ENCODE results near the gene N4BP2L1.
"Not testable (repeated sequence)": the region's sequence is repeated elsewhere in the genome, so short reads cannot be mapped to it uniquely, and the experiment has no call there.

N4BP2L1 gene

GRCh38 chr13:32391101-32391619, 36.8 kb downstream of the N4BP2L1 start:
- no peak for DNase-seq (ENCODE audit: extremely low read depth in 1 of 2, low read depth in 1 of 2)

- no peak for DNase-seq (ENCODE audit: extremely low read depth in 1 of 2, low read depth in 1 of 2)
Measured at GRCh38 chr13:32390484-32390883, 37.4 kb downstream of the N4BP2L1 start.

GRCh38 chr13:32390048-32390447, 37.9 kb downstream of the N4BP2L1 start:
- no peak for DNase-seq (ENCODE audit: extremely low read depth in 1 of 2, low read depth in 1 of 2)

GRCh38 chr13:32385410-32385809, 42.5 kb downstream of the N4BP2L1 start:
- DNase-seq (ENCODE audit: extremely low read depth in 1 of 2, low read depth in 1 of 2) = no peak

DNA sequence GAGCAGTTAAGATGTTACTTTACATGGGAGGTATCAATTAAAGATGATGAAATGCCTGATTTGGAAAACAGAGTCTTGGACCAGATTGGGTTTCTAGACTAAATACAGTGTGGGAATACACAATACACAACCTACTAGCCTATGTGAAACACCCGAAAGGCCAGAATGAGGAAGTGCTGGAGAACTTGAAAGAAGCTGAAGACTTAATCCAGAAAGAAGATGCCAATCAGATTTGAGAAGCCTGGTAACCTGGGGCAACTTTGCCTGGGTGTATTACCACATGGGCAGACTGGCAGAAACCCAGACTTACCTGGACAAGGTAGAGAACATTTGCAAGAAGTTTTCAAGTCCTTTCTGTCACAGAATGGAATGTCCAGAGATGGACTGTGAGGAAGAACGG, 43.2 kb downstream of the N4BP2L1 start:
- no peak for DNase-seq (ENCODE audit: extremely low read depth in 1 of 2, low read depth in 1 of 2)

DNA sequence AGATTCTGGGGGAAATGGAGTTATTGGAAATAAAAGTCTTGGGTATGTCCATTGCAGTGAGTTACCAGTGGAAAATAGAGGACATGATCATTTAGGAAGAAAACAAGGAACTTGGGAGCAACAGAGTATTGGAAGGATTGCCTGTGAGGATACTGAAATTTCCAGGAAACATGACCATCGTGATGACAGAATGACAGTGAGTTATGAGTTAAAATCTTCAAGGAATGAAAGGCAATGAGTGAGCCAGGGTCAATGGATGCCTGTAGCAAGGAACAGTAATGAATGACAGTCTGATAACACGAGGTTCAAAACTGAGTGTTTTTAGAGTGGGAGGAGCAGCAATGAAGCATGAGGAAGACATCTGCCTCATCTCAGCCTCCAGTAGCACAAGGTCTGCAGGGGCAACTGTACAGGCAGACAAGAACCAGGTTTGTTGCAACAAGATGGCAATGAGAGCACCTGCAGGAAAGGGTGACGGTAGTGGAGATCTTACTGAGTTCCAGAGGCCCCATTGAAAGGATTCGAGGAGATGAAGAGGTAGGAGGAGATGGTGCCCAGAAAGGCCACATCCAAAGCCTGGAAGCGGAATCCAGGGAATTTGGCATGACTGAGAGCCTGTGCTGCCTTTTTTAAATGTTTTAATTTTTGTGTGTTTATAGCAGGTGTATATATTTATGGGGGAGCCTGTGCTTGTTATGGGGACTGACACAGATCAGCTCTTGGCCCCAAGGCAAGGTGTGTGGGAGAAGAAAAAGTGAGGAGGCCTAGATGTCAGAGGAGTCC, 43.9 kb downstream of the N4BP2L1 start:
- no peak for DNase-seq (ENCODE audit: extremely low read depth in 1 of 2, low read depth in 1 of 2)

DNA sequence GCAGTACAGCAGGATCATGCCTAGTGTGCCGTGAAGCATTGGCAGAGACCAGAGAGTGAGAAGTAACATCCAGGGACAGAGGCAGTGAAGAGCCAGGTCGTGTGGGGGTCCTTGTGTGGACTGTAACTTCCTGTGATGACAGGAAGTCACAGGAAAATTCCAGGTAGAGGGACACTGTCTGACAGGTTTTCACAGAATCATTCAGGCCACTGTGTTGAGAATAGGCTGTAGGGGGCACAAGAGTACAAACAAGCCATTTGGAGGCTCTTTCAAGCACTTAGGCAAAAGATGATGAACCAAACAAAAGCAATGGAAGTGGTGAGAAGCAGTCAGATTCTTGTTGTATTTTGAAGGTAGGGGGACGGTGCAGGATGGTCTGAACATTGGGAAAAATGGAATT, 46.4 kb downstream of the N4BP2L1 start:
- DNase-seq (ENCODE audit: extremely low read depth in 1 of 2, low read depth in 1 of 2) = no peak

- no peak for DNase-seq (ENCODE audit: extremely low read depth in 1 of 2, low read depth in 1 of 2)
Measured at GRCh38 chr13:32378012-32378411, 49.9 kb downstream of the N4BP2L1 start.

- no peak for DNase-seq (ENCODE audit: extremely low read depth in 1 of 2, low read depth in 1 of 2)
Measured at GRCh38 chr13:32376642-32377415, 51.1 kb downstream of the N4BP2L1 start.

- no peak for DNase-seq (ENCODE audit: extremely low read depth in 1 of 2, low read depth in 1 of 2)
Measured at GRCh38 chr13:32370805-32371204, 57.1 kb downstream of the N4BP2L1 start.

GRCh38 chr13:32362574-32362973, 65.4 kb downstream of the N4BP2L1 start:
- no peak for DNase-seq (ENCODE audit: extremely low read depth in 1 of 2, low read depth in 1 of 2)

- DNase-seq (ENCODE audit: extremely low read depth in 1 of 2, low read depth in 1 of 2) = not testable (repeated sequence)
Measured at GRCh38 chr13:32355935-32356334, 72.0 kb downstream of the N4BP2L1 start.

DNA sequence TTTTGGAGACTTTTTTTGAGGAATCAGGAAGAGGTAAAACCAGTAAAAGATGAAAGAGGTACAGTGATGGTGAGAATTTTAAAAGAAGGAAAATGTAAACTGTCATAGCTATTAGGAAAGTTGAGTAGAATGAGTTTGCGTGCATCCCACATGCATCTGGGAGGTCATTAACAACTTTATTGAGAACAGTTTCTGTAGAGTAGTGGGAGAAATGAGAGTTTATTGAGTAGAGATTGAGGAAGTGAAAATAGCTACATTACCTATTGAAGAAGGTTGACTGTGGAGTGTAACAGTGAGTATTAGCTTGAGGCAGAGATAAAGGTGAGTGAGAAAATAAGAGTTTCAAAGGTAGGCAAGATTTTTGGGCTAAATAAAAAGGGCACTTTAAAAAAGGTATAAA, 73.9 kb downstream of the N4BP2L1 start:
- DNase-seq (ENCODE audit: extremely low read depth in 1 of 2, low read depth in 1 of 2) = no peak

- DNase-seq (ENCODE audit: extremely low read depth in 1 of 2, low read depth in 1 of 2) = not testable (repeated sequence)
Measured at GRCh38 chr13:32350839-32351441, 77.0 kb downstream of the N4BP2L1 start.

Measured in activated CD8-positive, alpha-beta memory T cell treated with anti-CD3 and anti-CD28 coated beads for 1 hour (primary cell).